Liver (tissue), 9 donors: ENCODE data around the gene AQP9. TPM values are rescaled to one million over a fixed set of nuclear protein-coding genes. Genes with fewer than 3 reads are reported as not detected.

Source experiments
- DNase-seq: peaks from one replicate; pipeline ENCODE4 v3.0.0-alpha.2; 2017; ENCODE audit warnings: low spot score
- H3K27ac ChIP-seq, 2 donors: one replicate each; pipeline ENCODE4 v1.7.0; 2013; ENCODE audit warnings: inconsistent platforms in 2 of 2, low read length in 2 of 2, control low read depth in 1 of 2, low read depth in 1 of 2, mild to moderate bottlenecking in 1 of 2
- H3K27me3 ChIP-seq, 4 donors: one replicate each; pipeline versions ENCODE4 v1.6.1 to v1.7.0; 2013; ENCODE audit warnings: low read length in 3 of 4, inconsistent platforms in 1 of 4, mild to moderate bottlenecking in 1 of 4, moderate library complexity in 1 of 4; ENCODE audit not compliant: control insufficient read depth in 4 of 4, insufficient read depth in 4 of 4
- H3K36me3 ChIP-seq, 4 donors: one replicate each; pipeline versions ENCODE4 v1.6.1 to v1.7.0; 2013; ENCODE audit warnings: low read length in 3 of 4, mild to moderate bottlenecking in 3 of 4, low read depth in 1 of 4, moderate library complexity in 1 of 4; ENCODE audit not compliant: control insufficient read depth in 4 of 4, insufficient read depth in 3 of 4
- H3K4me1 ChIP-seq, 4 donors: one replicate each; pipeline versions ENCODE4 v1.6.1 to v1.7.0; 2013; ENCODE audit warnings: low read length in 3 of 4, mild to moderate bottlenecking in 3 of 4, moderate library complexity in 1 of 4; ENCODE audit not compliant: control insufficient read depth in 4 of 4, insufficient read depth in 4 of 4
- H3K4me3 ChIP-seq, 3 donors: one replicate each; pipeline versions ENCODE4 v1.6.1 to v1.7.0; 2013; ENCODE audit warnings: low read length in 3 of 3, control low read depth in 1 of 3, low read depth in 1 of 3, mild to moderate bottlenecking in 1 of 3
- H3K9ac ChIP-seq, 2 donors: one replicate each; pipeline ENCODE4 v1.7.0; 2013; ENCODE audit warnings: low read length in 2 of 2, mild to moderate bottlenecking in 2 of 2, moderate library complexity in 2 of 2, control low read depth in 1 of 2, low read depth in 1 of 2
- H3K9me3 ChIP-seq, 4 donors: one replicate each; pipeline versions ENCODE4 v1.6.1 to v1.7.0; 2013; ENCODE audit warnings: low read length in 3 of 4; ENCODE audit not compliant: control insufficient read depth in 4 of 4
- EGR1 ChIP-seq, 2 donors: IDR thresholded peaks; 2 replicates each; pipeline ENCODE4 v1.6.1; 2016 to 2018; ENCODE audit warnings: antibody characterized with exemption in 2 of 2, low read depth in 2 of 2
- FOXA1 ChIP-seq: IDR thresholded peaks from 2 replicates; pipeline ENCODE4 v1.6.1; 2016; ENCODE audit warnings: antibody characterized with exemption
- HNF4A ChIP-seq, 2 donors: conservative IDR thresholded peaks; 2 replicates each; pipeline ENCODE4 v1.6.1; 2016; ENCODE audit warnings: antibody characterized with exemption in 2 of 2, mild to moderate bottlenecking in 2 of 2
- HNF4G ChIP-seq: IDR thresholded peaks from 2 replicates; pipeline ENCODE4 v1.6.1; 2016; ENCODE audit warnings: antibody characterized with exemption
- NR2F2 ChIP-seq: IDR thresholded peaks from 2 replicates; pipeline ENCODE4 v1.6.1; 2016; ENCODE audit warnings: antibody characterized with exemption
- RAD21 ChIP-seq, 2 donors: IDR thresholded peaks; 2 replicates each; pipeline ENCODE4 v1.6.1; 2016; ENCODE audit warnings: antibody characterized with exemption in 2 of 2, mild to moderate bottlenecking in 2 of 2
- RXRA ChIP-seq, 2 donors: IDR thresholded peaks; 2 replicates each; pipeline ENCODE4 v1.6.1; 2017 to 2018; ENCODE audit warnings: antibody characterized with exemption in 2 of 2, mild to moderate bottlenecking in 1 of 2
- SP1 ChIP-seq: IDR thresholded peaks from 2 replicates; pipeline ENCODE4 v1.6.1; 2018; ENCODE audit warnings: antibody characterized with exemption, mild to moderate bottlenecking
- YY1 ChIP-seq: IDR thresholded peaks from 2 replicates; pipeline ENCODE4 v1.6.1; 2016; ENCODE audit warnings: antibody characterized with exemption, mild to moderate bottlenecking
- WGBS: extraction: QIAGEN DNeasy Blood & Tissue Kit; methylation state at CpG from one replicate; pipeline ENCODE4 v1.1.7; 2013; 5-methylcytosine and 5-hydroxymethylcytosine counted together
- polyA plus RNA-seq, 2 donors: library from polyadenylated mRNA; stranded (reverse) in 1 of 2; unstranded in 1 of 2; fragments of 200-250 nt in 1 of 2; fragments of >200 nt in 1 of 2; fragmentation: Nextera tagmentation in 1 of 2; extraction: Ambion mirVana in 1 of 2; gene quantifications; one replicate each; pipeline versions ENCODE4 v1.2.1 to v1.2.3, GENCODE V29; 2013 to 2015
- total RNA-seq, 2 donors: library from RNA; depleted of rRNA; stranded (reverse); fragments of >200 nt; gene quantifications; one replicate each; pipeline ENCODE4 v1.2.3, GENCODE V29; 2014
- TF ChIP-seq, protein P1 (sequence below): IDR thresholded peaks from 2 replicates; pipeline ENCODE4 v1.6.1; 2016; ENCODE audit warnings: antibody characterized with exemption, mild to moderate bottlenecking
- TF ChIP-seq, protein P2 (sequence below): fragments of 150-350 bp; IDR thresholded peaks from 2 replicates; pipeline ENCODE4 v1.5.1; 2017; ENCODE audit warnings: improper control_type of control experiment, low read depth, low read length; ENCODE audit not compliant: missing input control
- TF ChIP-seq, protein P3 (sequence below): IDR thresholded peaks from 2 replicates; pipeline ENCODE4 v1.6.1; 2016; ENCODE audit warnings: antibody characterized with exemption
- TF ChIP-seq, protein P4 (sequence below): IDR thresholded peaks from 2 replicates; pipeline ENCODE4 v1.6.1; 2016; ENCODE audit warnings: antibody characterized with exemption
- donor health status: healthy.
- donor health status: healthy.
- donor health status: healthy.
- donor health status: healthy.
- donor health status: healthy.

AQP9 gene
- total and polyA plus RNA-seq, 4 donors: 1.4 to 111 (median 86.6) TPM

DNA sequence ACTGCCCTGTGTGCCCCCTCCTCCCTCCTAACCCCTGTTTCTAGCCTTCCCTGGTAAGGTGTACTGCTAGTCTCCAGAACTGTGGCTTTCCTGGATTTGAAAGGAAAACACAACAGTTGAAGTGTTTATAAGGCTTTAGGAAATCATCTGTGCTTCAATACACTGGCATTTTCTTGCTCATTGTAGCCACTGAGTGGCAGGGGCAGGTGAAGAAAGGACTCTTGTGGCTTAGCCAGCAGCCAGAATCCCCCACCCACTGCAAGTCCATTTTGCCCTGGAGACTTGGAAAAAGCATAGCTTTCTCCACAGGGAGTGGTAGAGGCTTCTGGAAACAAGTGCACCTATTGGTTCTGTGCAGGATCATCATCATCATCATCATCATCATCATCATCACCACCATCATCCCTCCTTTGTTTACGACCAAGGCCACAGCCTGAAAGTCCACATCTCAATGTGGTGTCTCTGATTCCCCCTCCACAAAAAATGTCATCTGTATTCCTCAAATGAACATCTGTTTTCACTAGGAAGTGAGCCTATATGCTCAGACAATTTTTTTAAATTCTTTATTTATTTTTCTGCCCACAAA lies 33.4 kb downstream of the AQP9 start:
- no peaks in the 10 kb centered on the region for H3K27me3 ChIP-seq
- H3K27ac ChIP-seq: no peak overlapping the region
- peaks cover 2 to 70% (median 57%) of the 10 kb centered on the region in 4 donors for H3K36me3 ChIP-seq
- WGBS: 98% methylated on average over 1 of the region's 1 CpG
- H3K9me3 ChIP-seq: no peaks in the 10 kb centered on the region
- no peak overlapping the region for H3K4me3 ChIP-seq
- TF ChIP-seq, protein P1, sequence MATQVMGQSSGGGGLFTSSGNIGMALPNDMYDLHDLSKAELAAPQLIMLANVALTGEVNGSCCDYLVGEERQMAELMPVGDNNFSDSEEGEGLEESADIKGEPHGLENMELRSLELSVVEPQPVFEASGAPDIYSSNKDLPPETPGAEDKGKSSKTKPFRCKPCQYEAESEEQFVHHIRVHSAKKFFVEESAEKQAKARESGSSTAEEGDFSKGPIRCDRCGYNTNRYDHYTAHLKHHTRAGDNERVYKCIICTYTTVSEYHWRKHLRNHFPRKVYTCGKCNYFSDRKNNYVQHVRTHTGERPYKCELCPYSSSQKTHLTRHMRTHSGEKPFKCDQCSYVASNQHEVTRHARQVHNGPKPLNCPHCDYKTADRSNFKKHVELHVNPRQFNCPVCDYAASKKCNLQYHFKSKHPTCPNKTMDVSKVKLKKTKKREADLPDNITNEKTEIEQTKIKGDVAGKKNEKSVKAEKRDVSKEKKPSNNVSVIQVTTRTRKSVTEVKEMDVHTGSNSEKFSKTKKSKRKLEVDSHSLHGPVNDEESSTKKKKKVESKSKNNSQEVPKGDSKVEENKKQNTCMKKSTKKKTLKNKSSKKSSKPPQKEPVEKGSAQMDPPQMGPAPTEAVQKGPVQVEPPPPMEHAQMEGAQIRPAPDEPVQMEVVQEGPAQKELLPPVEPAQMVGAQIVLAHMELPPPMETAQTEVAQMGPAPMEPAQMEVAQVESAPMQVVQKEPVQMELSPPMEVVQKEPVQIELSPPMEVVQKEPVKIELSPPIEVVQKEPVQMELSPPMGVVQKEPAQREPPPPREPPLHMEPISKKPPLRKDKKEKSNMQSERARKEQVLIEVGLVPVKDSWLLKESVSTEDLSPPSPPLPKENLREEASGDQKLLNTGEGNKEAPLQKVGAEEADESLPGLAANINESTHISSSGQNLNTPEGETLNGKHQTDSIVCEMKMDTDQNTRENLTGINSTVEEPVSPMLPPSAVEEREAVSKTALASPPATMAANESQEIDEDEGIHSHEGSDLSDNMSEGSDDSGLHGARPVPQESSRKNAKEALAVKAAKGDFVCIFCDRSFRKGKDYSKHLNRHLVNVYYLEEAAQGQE: no peak
- TF ChIP-seq, protein P2, sequence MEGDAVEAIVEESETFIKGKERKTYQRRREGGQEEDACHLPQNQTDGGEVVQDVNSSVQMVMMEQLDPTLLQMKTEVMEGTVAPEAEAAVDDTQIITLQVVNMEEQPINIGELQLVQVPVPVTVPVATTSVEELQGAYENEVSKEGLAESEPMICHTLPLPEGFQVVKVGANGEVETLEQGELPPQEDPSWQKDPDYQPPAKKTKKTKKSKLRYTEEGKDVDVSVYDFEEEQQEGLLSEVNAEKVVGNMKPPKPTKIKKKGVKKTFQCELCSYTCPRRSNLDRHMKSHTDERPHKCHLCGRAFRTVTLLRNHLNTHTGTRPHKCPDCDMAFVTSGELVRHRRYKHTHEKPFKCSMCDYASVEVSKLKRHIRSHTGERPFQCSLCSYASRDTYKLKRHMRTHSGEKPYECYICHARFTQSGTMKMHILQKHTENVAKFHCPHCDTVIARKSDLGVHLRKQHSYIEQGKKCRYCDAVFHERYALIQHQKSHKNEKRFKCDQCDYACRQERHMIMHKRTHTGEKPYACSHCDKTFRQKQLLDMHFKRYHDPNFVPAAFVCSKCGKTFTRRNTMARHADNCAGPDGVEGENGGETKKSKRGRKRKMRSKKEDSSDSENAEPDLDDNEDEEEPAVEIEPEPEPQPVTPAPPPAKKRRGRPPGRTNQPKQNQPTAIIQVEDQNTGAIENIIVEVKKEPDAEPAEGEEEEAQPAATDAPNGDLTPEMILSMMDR: no peak
- TF ChIP-seq, protein P3, sequence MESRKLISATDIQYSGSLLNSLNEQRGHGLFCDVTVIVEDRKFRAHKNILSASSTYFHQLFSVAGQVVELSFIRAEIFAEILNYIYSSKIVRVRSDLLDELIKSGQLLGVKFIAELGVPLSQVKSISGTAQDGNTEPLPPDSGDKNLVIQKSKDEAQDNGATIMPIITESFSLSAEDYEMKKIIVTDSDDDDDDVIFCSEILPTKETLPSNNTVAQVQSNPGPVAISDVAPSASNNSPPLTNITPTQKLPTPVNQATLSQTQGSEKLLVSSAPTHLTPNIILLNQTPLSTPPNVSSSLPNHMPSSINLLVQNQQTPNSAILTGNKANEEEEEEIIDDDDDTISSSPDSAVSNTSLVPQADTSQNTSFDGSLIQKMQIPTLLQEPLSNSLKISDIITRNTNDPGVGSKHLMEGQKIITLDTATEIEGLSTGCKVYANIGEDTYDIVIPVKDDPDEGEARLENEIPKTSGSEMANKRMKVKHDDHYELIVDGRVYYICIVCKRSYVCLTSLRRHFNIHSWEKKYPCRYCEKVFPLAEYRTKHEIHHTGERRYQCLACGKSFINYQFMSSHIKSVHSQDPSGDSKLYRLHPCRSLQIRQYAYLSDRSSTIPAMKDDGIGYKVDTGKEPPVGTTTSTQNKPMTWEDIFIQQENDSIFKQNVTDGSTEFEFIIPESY: no peak
- no peak for TF ChIP-seq FOXA1
- TF ChIP-seq RAD21 (IDR thresholded peaks at IDR 0.05): no peak
- no peak for TF ChIP-seq NR2F2
- no peak for TF ChIP-seq HNF4G
- TF ChIP-seq SP1: no peak
- TF ChIP-seq, protein P4, sequence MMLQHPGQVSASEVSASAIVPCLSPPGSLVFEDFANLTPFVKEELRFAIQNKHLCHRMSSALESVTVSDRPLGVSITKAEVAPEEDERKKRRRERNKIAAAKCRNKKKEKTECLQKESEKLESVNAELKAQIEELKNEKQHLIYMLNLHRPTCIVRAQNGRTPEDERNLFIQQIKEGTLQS: no peak
- no peak for TF ChIP-seq YY1
- no peak for TF ChIP-seq EGR1 (IDR thresholded peaks at IDR 0.05; ENCODE audit: low read depth in 2 of 2)
- no peak for TF ChIP-seq RXRA (IDR thresholded peaks at IDR 0.05)
- H3K4me1 ChIP-seq: no peaks in the 10 kb centered on the region
- H3K9ac ChIP-seq: no peak overlapping the region
- DNase-seq: no peak

DNA sequence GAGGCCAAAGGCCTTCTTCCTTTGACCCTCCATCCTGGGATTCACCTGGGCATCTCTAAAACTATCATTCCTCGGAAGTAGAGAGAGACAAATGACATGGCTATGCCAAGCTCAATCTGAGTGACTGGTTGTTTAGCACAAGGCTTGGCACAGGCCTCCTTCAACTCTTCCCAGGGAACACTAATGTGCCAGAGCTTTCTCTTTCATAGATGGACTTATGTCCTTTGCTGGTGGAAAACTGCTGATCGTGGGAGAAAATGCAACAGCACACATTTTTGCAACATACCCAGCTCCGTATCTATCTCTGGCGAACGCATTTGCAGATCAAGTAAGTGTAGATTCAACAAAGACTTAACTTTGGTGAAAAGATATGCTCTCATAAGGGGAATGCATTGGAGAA lies 36.5 kb downstream of the AQP9 start:
- Histone ChIP-seq H3K27ac (no peak overlapping the region), H3K36me3 (peaks cover 2 to 67% (median 45%) of the 10 kb centered on the region in 4 donors), H3K27me3 (no peaks in the 10 kb centered on the region), H3K9ac (no peak overlapping the region), H3K4me3 (no peak overlapping the region), H3K9me3 (no peaks in the 10 kb centered on the region), H3K4me1 (no peaks in the 10 kb centered on the region)
- TF ChIP-seq RAD21 (IDR thresholded peaks at IDR 0.05): no peak
- TF ChIP-seq, protein P3: no peak
- TF ChIP-seq YY1: no peak
- peak in 1 of 2 donors; percentile 12 for TF ChIP-seq HNF4A (conservative IDR thresholded peaks at IDR 0.05)
- DNase-seq: no peak
- 65% methylated on average over 5 of the region's 5 CpGs for WGBS
